HepG2 (cell line): ENCODE measurements around the gene METTL27. TPM values are rescaled to one million over a fixed set of nuclear protein-coding genes. Genes with fewer than 3 reads are reported as not detected.

ENCODE experiments used
- AGO2 ChIP-seq: fragments of 200-400 bp; formaldehyde crosslinking; optimal IDR thresholded peaks from 2 replicates; pipeline ENCODE3; 2017; ENCODE audit warnings: mild to moderate bottlenecking, low read depth, low read length, moderate library complexity
- CREB1 ChIP-seq, 2 experiments: fragments of 450-650 bp in 1 of 2; IDR thresholded peaks; 2 replicates each; pipeline ENCODE4 v1.6.1; 2016 to 2017; ENCODE audit warnings: control low read depth in 1 of 2, mild to moderate bottlenecking in 1 of 2, missing compliant biosample characterization in 1 of 2, missing genetic modification characterization in 1 of 2
- HDAC2 ChIP-seq: sonication (generic); formaldehyde crosslinking; IDR thresholded peaks from 2 replicates; pipeline ENCODE4 v1.4.0; 2020; ENCODE audit warnings: missing genetic modification reagents
- HNF4A ChIP-seq: sonication (generic); formaldehyde crosslinking; IDR thresholded peaks from 2 replicates; pipeline ENCODE4 v1.4.0; 2020; ENCODE audit warnings: missing genetic modification reagents
- HNF4G ChIP-seq, 2 experiments: sonication (generic) in 1 of 2; formaldehyde crosslinking in 1 of 2; IDR thresholded peaks; 2 replicates each; pipeline versions ENCODE4 v1.4.0 to v1.6.1; 2011 to 2020; ENCODE audit warnings: borderline replicate concordance in 2 of 2, low read depth in 2 of 2, mild to moderate bottlenecking in 2 of 2, low read length in 1 of 2, missing genetic modification reagents in 1 of 2, moderate library complexity in 1 of 2
- MEIS1 ChIP-seq: sonication (generic); formaldehyde crosslinking; IDR thresholded peaks from 2 replicates; pipeline ENCODE4 v1.9.0; 2021; ENCODE audit warnings: mild to moderate bottlenecking, missing genetic modification reagents, moderate library complexity, borderline replicate concordance
- MIXL1 ChIP-seq: IDR thresholded peaks from 2 replicates; pipeline ENCODE4 v1.6.1; 2016
- MZF1 ChIP-seq: sonication (generic); formaldehyde crosslinking; IDR thresholded peaks from 2 replicates; pipeline ENCODE4 v1.8.1; 2023; ENCODE audit warnings: mild to moderate bottlenecking, missing genetic modification reagents, borderline replicate concordance
- ZNF251 ChIP-seq: sonication (generic); formaldehyde crosslinking; IDR thresholded peaks from 2 replicates; pipeline ENCODE4 v1.9.0; 2021; ENCODE audit warnings: mild to moderate bottlenecking, missing genetic modification reagents
- ZNF33A ChIP-seq: sonication (generic); formaldehyde crosslinking; IDR thresholded peaks from 2 replicates; pipeline ENCODE4 v1.5.1; 2020; ENCODE audit warnings: missing genetic modification reagents, mild to moderate bottlenecking, moderate library complexity, borderline replicate concordance
- ZNF567 ChIP-seq: sonication (generic); formaldehyde crosslinking; IDR thresholded peaks from 2 replicates; pipeline ENCODE4 v1.8.1; 2023; ENCODE audit warnings: mild to moderate bottlenecking, missing genetic modification reagents, borderline replicate concordance
- ZNF605 ChIP-seq: sonication (generic); formaldehyde crosslinking; IDR thresholded peaks from 2 replicates; pipeline ENCODE4 v1.8.0; 2022; ENCODE audit warnings: mild to moderate bottlenecking, missing genetic modification reagents
- ZNF781 ChIP-seq: sonication (generic); formaldehyde crosslinking; IDR thresholded peaks from 2 replicates; pipeline ENCODE4 v1.5.1; 2020; ENCODE audit warnings: borderline replicate concordance, mild to moderate bottlenecking, missing genetic modification reagents; ENCODE audit errors: not compliant biosample characterization
- polyA plus RNA-seq, 8 experiments: library from polyadenylated mRNA; depleted of rRNA in 3 of 8; stranded (reverse) in 7 of 8; unstranded in 1 of 8; fragments of >200 nt; fragmentation: Illumina TruSeq in 4 of 8; extraction: Trizol in 4 of 8; gene quantifications; 2 replicates each; pipeline versions ENCODE4 v1.2.1 to v1.2.3, GENCODE V29; 2011 to 2016; ENCODE audit warnings: low read depth in 4 of 8, missing spikeins in 1 of 8, mixed read lengths in 1 of 8; ENCODE audit not compliant: insufficient read depth in 1 of 8
- total RNA-seq, 5 experiments: library from RNA; depleted of rRNA; stranded (reverse); fragments of >200 nt; fragmentation: Illumina TruSeq; extraction: Trizol; gene quantifications; 2 replicates each; pipeline ENCODE4 v1.2.3, GENCODE V29; 2016; ENCODE audit warnings: low read depth in 1 of 5
- TF ChIP-seq, protein P1 (sequence below): sonication (generic); formaldehyde crosslinking; IDR thresholded peaks from 2 replicates; pipeline ENCODE4 v1.9.0; 2021; ENCODE audit warnings: missing genetic modification reagents, borderline replicate concordance
- TF ChIP-seq, protein P2 (sequence below): sonication (generic); formaldehyde crosslinking; conservative IDR thresholded peaks from 2 replicates; pipeline ENCODE4 v1.4.0; 2020; ENCODE audit warnings: mild to moderate bottlenecking, missing genetic modification reagents, moderate library complexity
- TF ChIP-seq, protein P3 (sequence below): sonication (generic); formaldehyde crosslinking; IDR thresholded peaks from 2 replicates; pipeline ENCODE4 v1.4.0; 2020; ENCODE audit warnings: mild to moderate bottlenecking, missing genetic modification reagents
- TF ChIP-seq, protein P4 (sequence below): sonication (generic); formaldehyde crosslinking; IDR thresholded peaks from 2 replicates; pipeline ENCODE4 v1.9.0; 2021; ENCODE audit warnings: missing genetic modification reagents, borderline replicate concordance

Gene METTL27
- total and polyA plus RNA-seq, 2 of the 13 experiments (the other 11 are each of a cell fraction or from before 2014, with no cell fraction given) = 2.0 to 3.0 TPM

DNA sequence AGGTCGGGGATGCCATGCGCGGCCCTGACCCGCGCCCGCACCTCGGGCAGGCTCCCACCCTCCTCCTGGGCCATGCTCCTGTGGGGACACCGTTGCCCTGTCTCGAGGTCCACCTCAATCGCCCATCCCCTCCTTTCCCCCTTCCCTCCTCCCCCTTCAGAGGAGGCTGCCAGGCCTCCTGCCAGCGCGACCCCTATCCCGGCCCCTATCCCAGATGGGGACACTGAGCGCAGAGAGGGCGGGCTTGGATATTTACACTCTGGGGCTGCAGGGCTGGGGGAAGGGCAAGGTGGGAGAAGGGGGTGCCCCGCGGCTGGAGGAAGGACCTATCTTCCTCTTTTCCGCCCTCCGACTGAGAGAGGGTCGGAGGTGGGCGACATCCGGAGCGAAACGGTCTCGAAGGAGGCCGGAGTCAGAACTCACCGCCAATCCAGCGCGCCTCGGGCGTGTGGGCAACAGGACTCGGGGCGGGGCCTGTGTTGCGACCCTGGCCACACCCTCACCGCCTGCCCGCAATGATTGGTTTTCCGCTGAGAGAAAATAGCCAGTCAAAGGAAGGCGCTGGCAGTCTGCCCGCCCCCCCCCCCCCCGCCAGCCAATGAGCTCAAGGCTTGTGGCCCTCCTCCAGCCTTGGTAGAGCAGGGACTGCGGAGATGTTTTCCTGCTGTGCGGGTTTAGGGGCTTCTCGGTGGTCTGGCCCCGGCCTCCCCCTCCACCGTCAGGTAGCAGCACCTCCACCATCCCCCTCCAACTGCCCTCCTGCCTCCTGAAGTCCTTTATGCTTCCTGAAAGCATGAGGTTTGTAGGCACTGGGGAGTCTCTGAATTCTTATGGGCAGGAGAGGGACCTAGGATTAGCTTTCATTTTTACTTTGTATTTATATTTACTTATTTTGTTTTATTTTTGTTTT, at the start of gene METTL27 (continued):
- TF ChIP-seq HNF4G (IDR thresholded peaks at IDR 0.05; ENCODE audit: borderline replicate concordance, low read depth, low read length) (no peak), HNF4G (CRISPR knock-in tag; IDR thresholded peaks at IDR 0.05; ENCODE audit: borderline replicate concordance, low read depth) (no peak), HNF4A (CRISPR knock-in tag) (no peak), ZNF33A (CRISPR knock-in tag) (no peak), ZNF781 (CRISPR knock-in tag) (no peak), MEIS1 (CRISPR knock-in tag) (no peak), CREB1 (IDR thresholded peaks at IDR 0.05) (no peak), CREB1 (CRISPR knock-in tag; IDR thresholded peaks at IDR 0.05) (no peak), AGO2 (peak; percentile 21), ZNF605 (CRISPR knock-in tag) (no peak), HDAC2 (0 out of 2 replicates have a peak, but pooled peaks have one; percentile 37), MIXL1 (no peak), MZF1 (CRISPR knock-in tag) (no peak), ZNF251 (CRISPR knock-in tag) (no peak), ZNF567 (CRISPR knock-in tag) (no peak)
- TF ChIP-seq, protein P1, sequence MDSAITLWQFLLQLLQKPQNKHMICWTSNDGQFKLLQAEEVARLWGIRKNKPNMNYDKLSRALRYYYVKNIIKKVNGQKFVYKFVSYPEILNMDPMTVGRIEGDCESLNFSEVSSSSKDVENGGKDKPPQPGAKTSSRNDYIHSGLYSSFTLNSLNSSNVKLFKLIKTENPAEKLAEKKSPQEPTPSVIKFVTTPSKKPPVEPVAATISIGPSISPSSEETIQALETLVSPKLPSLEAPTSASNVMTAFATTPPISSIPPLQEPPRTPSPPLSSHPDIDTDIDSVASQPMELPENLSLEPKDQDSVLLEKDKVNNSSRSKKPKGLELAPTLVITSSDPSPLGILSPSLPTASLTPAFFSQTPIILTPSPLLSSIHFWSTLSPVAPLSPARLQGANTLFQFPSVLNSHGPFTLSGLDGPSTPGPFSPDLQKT (CRISPR knock-in tag) = no peak
- TF ChIP-seq, protein P2, sequence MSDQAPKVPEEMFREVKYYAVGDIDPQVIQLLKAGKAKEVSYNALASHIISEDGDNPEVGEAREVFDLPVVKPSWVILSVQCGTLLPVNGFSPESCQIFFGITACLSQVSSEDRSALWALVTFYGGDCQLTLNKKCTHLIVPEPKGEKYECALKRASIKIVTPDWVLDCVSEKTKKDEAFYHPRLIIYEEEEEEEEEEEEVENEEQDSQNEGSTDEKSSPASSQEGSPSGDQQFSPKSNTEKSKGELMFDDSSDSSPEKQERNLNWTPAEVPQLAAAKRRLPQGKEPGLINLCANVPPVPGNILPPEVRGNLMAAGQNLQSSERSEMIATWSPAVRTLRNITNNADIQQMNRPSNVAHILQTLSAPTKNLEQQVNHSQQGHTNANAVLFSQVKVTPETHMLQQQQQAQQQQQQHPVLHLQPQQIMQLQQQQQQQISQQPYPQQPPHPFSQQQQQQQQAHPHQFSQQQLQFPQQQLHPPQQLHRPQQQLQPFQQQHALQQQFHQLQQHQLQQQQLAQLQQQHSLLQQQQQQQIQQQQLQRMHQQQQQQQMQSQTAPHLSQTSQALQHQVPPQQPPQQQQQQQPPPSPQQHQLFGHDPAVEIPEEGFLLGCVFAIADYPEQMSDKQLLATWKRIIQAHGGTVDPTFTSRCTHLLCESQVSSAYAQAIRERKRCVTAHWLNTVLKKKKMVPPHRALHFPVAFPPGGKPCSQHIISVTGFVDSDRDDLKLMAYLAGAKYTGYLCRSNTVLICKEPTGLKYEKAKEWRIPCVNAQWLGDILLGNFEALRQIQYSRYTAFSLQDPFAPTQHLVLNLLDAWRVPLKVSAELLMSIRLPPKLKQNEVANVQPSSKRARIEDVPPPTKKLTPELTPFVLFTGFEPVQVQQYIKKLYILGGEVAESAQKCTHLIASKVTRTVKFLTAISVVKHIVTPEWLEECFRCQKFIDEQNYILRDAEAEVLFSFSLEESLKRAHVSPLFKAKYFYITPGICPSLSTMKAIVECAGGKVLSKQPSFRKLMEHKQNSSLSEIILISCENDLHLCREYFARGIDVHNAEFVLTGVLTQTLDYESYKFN = no peak
- TF ChIP-seq, protein P3, sequence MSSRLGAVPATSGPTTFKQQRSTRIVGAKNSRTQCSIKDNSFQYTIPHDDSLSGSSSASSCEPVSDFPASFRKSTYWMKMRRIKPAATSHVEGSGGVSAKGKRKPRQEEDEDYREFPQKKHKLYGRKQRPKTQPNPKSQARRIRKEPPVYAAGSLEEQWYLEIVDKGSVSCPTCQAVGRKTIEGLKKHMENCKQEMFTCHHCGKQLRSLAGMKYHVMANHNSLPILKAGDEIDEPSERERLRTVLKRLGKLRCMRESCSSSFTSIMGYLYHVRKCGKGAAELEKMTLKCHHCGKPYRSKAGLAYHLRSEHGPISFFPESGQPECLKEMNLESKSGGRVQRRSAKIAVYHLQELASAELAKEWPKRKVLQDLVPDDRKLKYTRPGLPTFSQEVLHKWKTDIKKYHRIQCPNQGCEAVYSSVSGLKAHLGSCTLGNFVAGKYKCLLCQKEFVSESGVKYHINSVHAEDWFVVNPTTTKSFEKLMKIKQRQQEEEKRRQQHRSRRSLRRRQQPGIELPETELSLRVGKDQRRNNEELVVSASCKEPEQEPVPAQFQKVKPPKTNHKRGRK (CRISPR knock-in tag) = no peak
- TF ChIP-seq, protein P4, sequence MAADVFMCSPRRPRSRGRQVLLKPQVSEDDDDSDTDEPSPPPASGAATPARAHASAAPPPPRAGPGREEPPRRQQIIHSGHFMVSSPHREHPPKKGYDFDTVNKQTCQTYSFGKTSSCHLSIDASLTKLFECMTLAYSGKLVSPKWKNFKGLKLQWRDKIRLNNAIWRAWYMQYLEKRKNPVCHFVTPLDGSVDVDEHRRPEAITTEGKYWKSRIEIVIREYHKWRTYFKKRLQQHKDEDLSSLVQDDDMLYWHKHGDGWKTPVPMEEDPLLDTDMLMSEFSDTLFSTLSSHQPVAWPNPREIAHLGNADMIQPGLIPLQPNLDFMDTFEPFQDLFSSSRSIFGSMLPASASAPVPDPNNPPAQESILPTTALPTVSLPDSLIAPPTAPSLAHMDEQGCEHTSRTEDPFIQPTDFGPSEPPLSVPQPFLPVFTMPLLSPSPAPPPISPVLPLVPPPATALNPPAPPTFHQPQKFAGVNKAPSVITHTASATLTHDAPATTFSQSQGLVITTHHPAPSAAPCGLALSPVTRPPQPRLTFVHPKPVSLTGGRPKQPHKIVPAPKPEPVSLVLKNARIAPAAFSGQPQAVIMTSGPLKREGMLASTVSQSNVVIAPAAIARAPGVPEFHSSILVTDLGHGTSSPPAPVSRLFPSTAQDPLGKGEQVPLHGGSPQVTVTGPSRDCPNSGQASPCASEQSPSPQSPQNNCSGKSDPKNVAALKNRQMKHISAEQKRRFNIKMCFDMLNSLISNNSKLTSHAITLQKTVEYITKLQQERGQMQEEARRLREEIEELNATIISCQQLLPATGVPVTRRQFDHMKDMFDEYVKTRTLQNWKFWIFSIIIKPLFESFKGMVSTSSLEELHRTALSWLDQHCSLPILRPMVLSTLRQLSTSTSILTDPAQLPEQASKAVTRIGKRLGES = no peak
